Fibroblast of pulmonary artery (primary cell): ENCODE measurements around the gene EMP3.

Source experiments
- DNase-seq: peaks from one replicate; pipeline ENCODE4 v3.0.0-alpha.2; 2010; ENCODE audit warnings: low read depth
- H3K4me3 ChIP-seq: replicated peaks from 2 replicates; pipeline ENCODE4 v1.5.1; 2011; ENCODE audit warnings: low read depth, mild to moderate bottlenecking, control low read depth, low read length, moderate library complexity
- CTCF ChIP-seq: IDR thresholded peaks from 2 replicates; pipeline ENCODE4 v1.5.1; 2011; ENCODE audit warnings: mild to moderate bottlenecking, control low read depth, low read length, inconsistent platforms; ENCODE audit errors: missing control alignments

Gene EMP3

GRCh38 chr19:48332351-48332661 is 7.0 kb downstream of the EMP3 start:
- peak overlapping the region; percentile 22 for H3K4me3 ChIP-seq
- no peak for DNase-seq

GRCh38 chr19:48332662-48333466 is 7.5 kb downstream of the EMP3 start:
- no peak for TF ChIP-seq CTCF
- DNase-seq = peak; percentile 99
- peak overlapping the region; percentile 40 for H3K4me3 ChIP-seq

More at GRCh38 chr19:48332351-48332661, 7.0 kb downstream of the EMP3 start:
- no peak for TF ChIP-seq CTCF

GRCh38 chr19:48333467-48334384 is 8.4 kb downstream of the EMP3 start:
- TF ChIP-seq CTCF = peak; percentile 68
- peak overlapping the region; percentile 56 for H3K4me3 ChIP-seq
- peak; percentile 95 for DNase-seq

GRCh38 chr19:48338253-48338755 is 13.0 kb downstream of the EMP3 start:
- no peak for DNase-seq
- H3K4me3 ChIP-seq = no peak overlapping the region
- TF ChIP-seq CTCF = no peak

GRCh38 chr19:48338802-48339503 is 13.6 kb downstream of the EMP3 start:
- H3K4me3 ChIP-seq = no peak overlapping the region
- DNase-seq = no peak
- TF ChIP-seq CTCF = no peak

GRCh38 chr19:48340995-48341394 is 15.6 kb downstream of the EMP3 start:
- DNase-seq = peak; percentile 51
- TF ChIP-seq CTCF = no peak
- H3K4me3 ChIP-seq = no peak overlapping the region
